Astrocyte (in vitro differentiated cells and primary cell): ENCODE data around the gene DDR2.

Experiments used
- EZH2 ChIP-seq: IDR thresholded peaks from 2 replicates; pipeline ENCODE4 v1.6.1; 2012; ENCODE audit warnings: mild to moderate bottlenecking, low read length, inconsistent platforms; ENCODE audit not compliant: insufficient read depth
- TF ChIP-seq, protein P1 (sequence below): IDR thresholded peaks from 2 replicates; pipeline ENCODE4 v1.5.1; 2011; ENCODE audit warnings: low read depth, mild to moderate bottlenecking, inconsistent platforms, low read length, moderate library complexity; ENCODE audit not compliant: insufficient read depth

DNA sequence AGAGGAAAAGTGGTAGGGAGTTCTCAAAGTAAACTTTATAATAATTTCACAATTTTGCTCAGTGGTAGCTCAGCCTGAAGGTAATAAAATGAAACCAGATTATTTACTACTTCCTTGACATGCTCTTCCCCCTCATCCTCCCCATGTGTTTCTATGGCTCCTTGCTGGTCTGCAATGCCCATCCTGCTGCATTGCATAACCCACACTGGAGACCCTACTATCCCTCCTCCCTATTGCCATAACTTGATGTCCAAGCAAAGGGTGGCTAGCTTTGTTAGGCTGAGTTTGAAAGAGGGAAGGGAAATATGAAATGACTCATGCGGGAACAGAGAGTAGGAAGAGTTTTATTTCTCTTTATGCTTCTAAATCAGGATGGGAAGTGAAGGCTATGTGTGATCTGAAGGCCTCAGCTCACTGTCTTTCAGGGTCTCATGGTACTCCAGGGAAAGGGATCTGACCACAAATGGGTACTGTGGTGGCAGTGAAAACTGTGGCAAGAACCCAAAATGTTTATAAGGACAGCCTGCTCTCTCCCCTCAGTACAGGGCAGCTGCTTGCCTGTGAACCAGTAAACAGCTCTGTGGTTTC, 121.8 kb downstream of the DDR2 start:
- TF ChIP-seq, protein P1, sequence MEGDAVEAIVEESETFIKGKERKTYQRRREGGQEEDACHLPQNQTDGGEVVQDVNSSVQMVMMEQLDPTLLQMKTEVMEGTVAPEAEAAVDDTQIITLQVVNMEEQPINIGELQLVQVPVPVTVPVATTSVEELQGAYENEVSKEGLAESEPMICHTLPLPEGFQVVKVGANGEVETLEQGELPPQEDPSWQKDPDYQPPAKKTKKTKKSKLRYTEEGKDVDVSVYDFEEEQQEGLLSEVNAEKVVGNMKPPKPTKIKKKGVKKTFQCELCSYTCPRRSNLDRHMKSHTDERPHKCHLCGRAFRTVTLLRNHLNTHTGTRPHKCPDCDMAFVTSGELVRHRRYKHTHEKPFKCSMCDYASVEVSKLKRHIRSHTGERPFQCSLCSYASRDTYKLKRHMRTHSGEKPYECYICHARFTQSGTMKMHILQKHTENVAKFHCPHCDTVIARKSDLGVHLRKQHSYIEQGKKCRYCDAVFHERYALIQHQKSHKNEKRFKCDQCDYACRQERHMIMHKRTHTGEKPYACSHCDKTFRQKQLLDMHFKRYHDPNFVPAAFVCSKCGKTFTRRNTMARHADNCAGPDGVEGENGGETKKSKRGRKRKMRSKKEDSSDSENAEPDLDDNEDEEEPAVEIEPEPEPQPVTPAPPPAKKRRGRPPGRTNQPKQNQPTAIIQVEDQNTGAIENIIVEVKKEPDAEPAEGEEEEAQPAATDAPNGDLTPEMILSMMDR = no peak
- no peak for TF ChIP-seq EZH2
